WTC11 (cell line): ENCODE results near the gene CFAP299. TPM values are rescaled to one million over a fixed set of nuclear protein-coding genes. Genes with fewer than 3 reads are reported as not detected.

Experiments
- ATAC-seq: fragments of 200-7000 bp; cut with Tn5 transposase; 2 replicates; pipeline ENCODE4 v1.10.0; 2021; ENCODE audit warnings: mild to moderate bottlenecking, moderate library complexity
- CTCF ChIA-PET: fragments of 300-600 bp; sonication (Branson Sonifier 250); formaldehyde crosslinking; loops from one replicate; lab custom pipeline; 2021; ENCODE audit warnings: antibody characterized with exemption; lab: Charles Lee
- POLR2A ChIA-PET: fragments of 350-600 bp; sonication (Branson Sonifier 250); formaldehyde crosslinking; loops from one replicate; lab custom pipeline; 2021; ENCODE audit warnings: antibody characterized with exemption; lab: Charles Lee
- DNase-seq: peaks from one replicate; pipeline ENCODE4 v3.0.0; 2021; ENCODE audit warnings: low spot score
- H3K27ac Mint-ChIP-seq: 2 replicates; pipeline ENCODE4 v1.8.0; 2021; ENCODE audit warnings: mixed read lengths
- H3K27me3 Mint-ChIP-seq: 2 replicates; pipeline ENCODE4 v1.8.0; 2021; ENCODE audit warnings: low read depth, mild to moderate bottlenecking, moderate library complexity, mixed read lengths
- H3K36me3 Mint-ChIP-seq: 2 replicates; pipeline ENCODE4 v1.8.0; 2021; ENCODE audit warnings: mixed read lengths
- H3K4me1 Mint-ChIP-seq: 2 replicates; pipeline ENCODE4 v1.8.0; 2022; ENCODE audit warnings: mixed read lengths
- H3K4me3 Mint-ChIP-seq: 2 replicates; pipeline ENCODE4 v1.8.0; 2021; ENCODE audit warnings: mild to moderate bottlenecking, moderate library complexity, mixed read lengths
- H3K9me3 Mint-ChIP-seq: 2 replicates; pipeline ENCODE4 v1.8.0; 2021; ENCODE audit warnings: mixed read lengths
- ATF1 ChIP-seq: sonication (generic); formaldehyde crosslinking; IDR thresholded peaks from 2 replicates; pipeline ENCODE4 v1.8.1; 2023; ENCODE audit warnings: mild to moderate bottlenecking, moderate library complexity, missing genetic modification reagents
- ATF3 ChIP-seq: sonication (generic); formaldehyde crosslinking; conservative IDR thresholded peaks from 2 replicates; pipeline ENCODE4 v1.8.1; 2022; ENCODE audit warnings: mild to moderate bottlenecking, missing genetic modification reagents
- E2F4 ChIP-seq: sonication (generic); formaldehyde crosslinking; IDR thresholded peaks from 2 replicates; pipeline ENCODE4 v1.8.1; 2022; ENCODE audit warnings: low read depth, mild to moderate bottlenecking, moderate library complexity, missing genetic modification reagents, borderline replicate concordance
- ETV6 ChIP-seq: sonication (generic); formaldehyde crosslinking; IDR thresholded peaks from 2 replicates; pipeline ENCODE4 v1.8.1; 2022; ENCODE audit warnings: mild to moderate bottlenecking, missing genetic modification reagents
- GABPB1 ChIP-seq: sonication (generic); formaldehyde crosslinking; IDR thresholded peaks from 2 replicates; pipeline ENCODE4 v1.8.1; 2023; ENCODE audit warnings: mild to moderate bottlenecking, missing genetic modification reagents
- GTF2I ChIP-seq: fragments of 250-450 bp; sonication (Bioruptor Pico); conservative IDR thresholded peaks from 2 replicates; pipeline ENCODE4 v1.4.0; 2021; ENCODE audit warnings: mild to moderate bottlenecking
- HMGA2 ChIP-seq: fragments of 250-450 bp; sonication (Bioruptor Pico); IDR thresholded peaks from 2 replicates; pipeline ENCODE4 v1.4.0; 2021; ENCODE audit warnings: mild to moderate bottlenecking, moderate library complexity
- JUN ChIP-seq: sonication (generic); formaldehyde crosslinking; IDR thresholded peaks from 2 replicates; pipeline ENCODE4 v1.8.0; 2023; ENCODE audit warnings: mild to moderate bottlenecking, missing genetic modification reagents
- KAT7 ChIP-seq: sonication (generic); formaldehyde crosslinking; IDR thresholded peaks from 2 replicates; pipeline ENCODE4 v1.8.1; 2023; ENCODE audit warnings: missing genetic modification reagents, mild to moderate bottlenecking, borderline replicate concordance
- MLX ChIP-seq: sonication (generic); formaldehyde crosslinking; IDR thresholded peaks from 2 replicates; pipeline ENCODE4 v1.8.1; 2023; ENCODE audit warnings: mild to moderate bottlenecking, missing genetic modification reagents, moderate library complexity
- NFYB ChIP-seq: sonication (generic); formaldehyde crosslinking; conservative IDR thresholded peaks from 2 replicates; pipeline ENCODE4 v1.8.0; 2022; ENCODE audit warnings: low read depth, missing genetic modification reagents
- SMAD3 ChIP-seq: sonication (generic); formaldehyde crosslinking; IDR thresholded peaks from 2 replicates; pipeline ENCODE4 v1.8.0; 2022; ENCODE audit warnings: missing genetic modification reagents, mild to moderate bottlenecking, borderline replicate concordance
- TCF7 ChIP-seq: sonication (generic); formaldehyde crosslinking; IDR thresholded peaks from 2 replicates; pipeline ENCODE4 v1.8.0; 2022; ENCODE audit warnings: mild to moderate bottlenecking, low read depth, missing genetic modification reagents, moderate library complexity
- TEAD1 ChIP-seq: sonication (generic); formaldehyde crosslinking; IDR thresholded peaks from 2 replicates; pipeline ENCODE4 v1.8.0; 2022; ENCODE audit warnings: mild to moderate bottlenecking, missing genetic modification reagents
- ZNF317 ChIP-seq: sonication (generic); formaldehyde crosslinking; IDR thresholded peaks from 2 replicates; pipeline ENCODE4 v1.8.1; 2023; ENCODE audit warnings: low read depth, mild to moderate bottlenecking, moderate library complexity, missing genetic modification reagents, borderline replicate concordance
- ZNF671 ChIP-seq: fragments of 250-450 bp; sonication (Bioruptor Pico); IDR thresholded peaks from 2 replicates; pipeline ENCODE4 v1.8.0; 2021; ENCODE audit warnings: mild to moderate bottlenecking
- ZSCAN18 ChIP-seq: fragments of 250-450 bp; sonication (Bioruptor Pico); IDR thresholded peaks from 2 replicates; pipeline ENCODE4 v2.1.2; 2022; ENCODE audit warnings: mild to moderate bottlenecking, moderate library complexity
- total RNA-seq: library from RNA; stranded (reverse); gene quantifications from 3 replicates; pipeline ENCODE4 v1.2.3, GENCODE V29; 2021
- TF ChIP-seq, protein P1 (sequence below): sonication (generic); formaldehyde crosslinking; IDR thresholded peaks from 2 replicates; pipeline ENCODE4 v1.8.1; 2022; ENCODE audit warnings: missing genetic modification reagents, borderline replicate concordance
- TF ChIP-seq, protein P2 (sequence below): sonication (generic); formaldehyde crosslinking; IDR thresholded peaks from 2 replicates; pipeline ENCODE4 v1.8.1; 2023; ENCODE audit warnings: mild to moderate bottlenecking, missing genetic modification reagents, borderline replicate concordance
- TF ChIP-seq, protein P3 (sequence below): sonication (generic); formaldehyde crosslinking; IDR thresholded peaks from 2 replicates; pipeline ENCODE4 v1.8.0; 2022; ENCODE audit warnings: mild to moderate bottlenecking, missing genetic modification reagents

CFAP299 gene
- total RNA-seq, 1 experiment from 2014 or later: not detected

DNA sequence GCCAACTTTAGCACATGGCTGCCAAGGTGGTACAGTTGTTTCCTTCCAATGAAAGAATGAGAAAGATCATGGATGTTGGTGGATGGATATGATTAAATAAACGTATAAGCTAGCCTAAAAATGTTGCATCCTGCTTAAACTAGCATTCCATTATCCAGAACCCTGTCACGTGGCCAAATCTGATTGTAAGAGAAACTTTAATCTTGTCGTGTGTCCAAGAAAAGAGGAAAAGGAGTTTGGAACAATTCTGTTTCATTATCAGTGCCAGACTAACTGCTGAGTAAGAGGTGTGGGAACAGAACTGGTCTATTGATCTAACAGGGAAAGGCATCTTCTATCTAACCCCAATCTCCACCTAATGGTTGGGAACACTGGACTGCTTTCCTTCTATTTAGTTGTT lies 369.8 kb downstream of the CFAP299 start:
- no peaks in the 10 kb centered on the region for H3K9me3 Mint-ChIP-seq
- no peak overlapping the region for H3K27ac Mint-ChIP-seq
- no peak for DNase-seq
- POLR2A ChIA-PET: no interaction called here
- no peak for ATAC-seq
- no peaks in the 10 kb centered on the region for H3K36me3 Mint-ChIP-seq
- CTCF ChIA-PET: no interaction called here
- TF ChIP-seq SMAD3 (CRISPR knock-in tag) (no peak), ZNF671 (CRISPR knock-in tag) (no peak), GTF2I (CRISPR knock-in tag) (no peak), ETV6 (CRISPR knock-in tag) (no peak), JUN (no peak), NFYB (CRISPR knock-in tag) (no peak)
- no peaks in the 10 kb centered on the region for H3K4me1 Mint-ChIP-seq
- H3K4me3 Mint-ChIP-seq: no peak overlapping the region
- no peaks in the 10 kb centered on the region for H3K27me3 Mint-ChIP-seq

DNA sequence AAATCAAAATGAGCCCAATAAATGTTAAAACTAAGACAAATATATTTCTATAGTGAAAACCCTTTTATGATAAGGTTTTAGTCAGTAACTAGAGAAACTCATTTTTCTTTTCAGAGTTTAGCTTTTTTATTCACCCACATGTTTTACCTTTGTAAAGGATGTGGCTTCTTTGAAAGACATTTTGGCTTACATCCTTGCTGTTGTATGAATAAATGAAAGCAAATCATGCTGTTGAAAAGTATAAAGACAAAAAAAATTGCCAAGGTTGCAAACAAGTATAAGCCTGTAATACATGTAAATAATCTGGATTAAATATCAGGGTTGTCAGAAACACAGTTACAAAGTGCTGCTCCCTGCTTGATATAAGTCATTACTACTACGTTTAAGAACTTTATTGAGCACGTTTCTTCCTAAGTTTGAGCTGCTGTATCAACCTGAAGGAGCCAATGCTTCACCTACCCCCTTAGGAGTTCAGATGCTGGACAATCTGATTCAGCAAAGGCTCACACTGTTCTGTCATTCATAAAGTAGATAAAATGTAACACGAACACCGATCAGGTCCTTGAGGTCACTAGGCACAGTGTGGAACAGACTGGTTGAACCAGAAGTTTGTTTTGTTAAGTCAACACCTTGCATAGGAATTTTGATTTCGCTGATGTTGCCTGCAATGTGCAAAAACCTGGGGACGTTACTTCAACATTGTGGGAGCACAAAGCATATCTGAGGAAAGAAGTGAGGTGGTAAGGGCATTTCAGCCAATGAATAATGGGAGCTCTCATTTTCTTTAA lies 373.7 kb downstream of the CFAP299 start:
- DNase-seq: no peak
- H3K27ac Mint-ChIP-seq: no peak overlapping the region
- no peaks in the 10 kb centered on the region; the same call in 1 of the 2 replicates for H3K27me3 Mint-ChIP-seq
- no peak for TF ChIP-seq NFYB (CRISPR knock-in tag)
- no peak for TF ChIP-seq TEAD1 (CRISPR knock-in tag)
- no peak for TF ChIP-seq ATF1
- TF ChIP-seq, protein P1, sequence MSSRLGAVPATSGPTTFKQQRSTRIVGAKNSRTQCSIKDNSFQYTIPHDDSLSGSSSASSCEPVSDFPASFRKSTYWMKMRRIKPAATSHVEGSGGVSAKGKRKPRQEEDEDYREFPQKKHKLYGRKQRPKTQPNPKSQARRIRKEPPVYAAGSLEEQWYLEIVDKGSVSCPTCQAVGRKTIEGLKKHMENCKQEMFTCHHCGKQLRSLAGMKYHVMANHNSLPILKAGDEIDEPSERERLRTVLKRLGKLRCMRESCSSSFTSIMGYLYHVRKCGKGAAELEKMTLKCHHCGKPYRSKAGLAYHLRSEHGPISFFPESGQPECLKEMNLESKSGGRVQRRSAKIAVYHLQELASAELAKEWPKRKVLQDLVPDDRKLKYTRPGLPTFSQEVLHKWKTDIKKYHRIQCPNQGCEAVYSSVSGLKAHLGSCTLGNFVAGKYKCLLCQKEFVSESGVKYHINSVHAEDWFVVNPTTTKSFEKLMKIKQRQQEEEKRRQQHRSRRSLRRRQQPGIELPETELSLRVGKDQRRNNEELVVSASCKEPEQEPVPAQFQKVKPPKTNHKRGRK (CRISPR knock-in tag): no peak
- no peak for TF ChIP-seq TCF7 (CRISPR knock-in tag)
- TF ChIP-seq ATF3 (CRISPR knock-in tag): no peak
- no peak for TF ChIP-seq MLX (CRISPR knock-in tag)
- TF ChIP-seq, protein P2, sequence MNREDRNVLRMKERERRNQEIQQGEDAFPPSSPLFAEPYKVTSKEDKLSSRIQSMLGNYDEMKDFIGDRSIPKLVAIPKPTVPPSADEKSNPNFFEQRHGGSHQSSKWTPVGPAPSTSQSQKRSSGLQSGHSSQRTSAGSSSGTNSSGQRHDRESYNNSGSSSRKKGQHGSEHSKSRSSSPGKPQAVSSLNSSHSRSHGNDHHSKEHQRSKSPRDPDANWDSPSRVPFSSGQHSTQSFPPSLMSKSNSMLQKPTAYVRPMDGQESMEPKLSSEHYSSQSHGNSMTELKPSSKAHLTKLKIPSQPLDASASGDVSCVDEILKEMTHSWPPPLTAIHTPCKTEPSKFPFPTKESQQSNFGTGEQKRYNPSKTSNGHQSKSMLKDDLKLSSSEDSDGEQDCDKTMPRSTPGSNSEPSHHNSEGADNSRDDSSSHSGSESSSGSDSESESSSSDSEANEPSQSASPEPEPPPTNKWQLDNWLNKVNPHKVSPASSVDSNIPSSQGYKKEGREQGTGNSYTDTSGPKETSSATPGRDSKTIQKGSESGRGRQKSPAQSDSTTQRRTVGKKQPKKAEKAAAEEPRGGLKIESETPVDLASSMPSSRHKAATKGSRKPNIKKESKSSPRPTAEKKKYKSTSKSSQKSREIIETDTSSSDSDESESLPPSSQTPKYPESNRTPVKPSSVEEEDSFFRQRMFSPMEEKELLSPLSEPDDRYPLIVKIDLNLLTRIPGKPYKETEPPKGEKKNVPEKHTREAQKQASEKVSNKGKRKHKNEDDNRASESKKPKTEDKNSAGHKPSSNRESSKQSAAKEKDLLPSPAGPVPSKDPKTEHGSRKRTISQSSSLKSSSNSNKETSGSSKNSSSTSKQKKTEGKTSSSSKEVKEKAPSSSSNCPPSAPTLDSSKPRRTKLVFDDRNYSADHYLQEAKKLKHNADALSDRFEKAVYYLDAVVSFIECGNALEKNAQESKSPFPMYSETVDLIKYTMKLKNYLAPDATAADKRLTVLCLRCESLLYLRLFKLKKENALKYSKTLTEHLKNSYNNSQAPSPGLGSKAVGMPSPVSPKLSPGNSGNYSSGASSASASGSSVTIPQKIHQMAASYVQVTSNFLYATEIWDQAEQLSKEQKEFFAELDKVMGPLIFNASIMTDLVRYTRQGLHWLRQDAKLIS (CRISPR knock-in tag): no peak
- TF ChIP-seq ZSCAN18 (CRISPR knock-in tag): no peak
- TF ChIP-seq KAT7: no peak
- TF ChIP-seq, protein P3, sequence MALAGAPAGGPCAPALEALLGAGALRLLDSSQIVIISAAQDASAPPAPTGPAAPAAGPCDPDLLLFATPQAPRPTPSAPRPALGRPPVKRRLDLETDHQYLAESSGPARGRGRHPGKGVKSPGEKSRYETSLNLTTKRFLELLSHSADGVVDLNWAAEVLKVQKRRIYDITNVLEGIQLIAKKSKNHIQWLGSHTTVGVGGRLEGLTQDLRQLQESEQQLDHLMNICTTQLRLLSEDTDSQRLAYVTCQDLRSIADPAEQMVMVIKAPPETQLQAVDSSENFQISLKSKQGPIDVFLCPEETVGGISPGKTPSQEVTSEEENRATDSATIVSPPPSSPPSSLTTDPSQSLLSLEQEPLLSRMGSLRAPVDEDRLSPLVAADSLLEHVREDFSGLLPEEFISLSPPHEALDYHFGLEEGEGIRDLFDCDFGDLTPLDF (CRISPR knock-in tag): no peak
- no peak for TF ChIP-seq GABPB1 (CRISPR knock-in tag)
- TF ChIP-seq ZNF317 (CRISPR knock-in tag): no peak
- TF ChIP-seq E2F4 (CRISPR knock-in tag): no peak
- TF ChIP-seq HMGA2 (CRISPR knock-in tag): no peak
- TF ChIP-seq, all 79 proteins: peak for 0
- H3K36me3 Mint-ChIP-seq: no peaks in the 10 kb centered on the region
- no peaks in the 10 kb centered on the region for H3K9me3 Mint-ChIP-seq
- ChIA-PET POLR2A (no interaction called here), CTCF (no interaction called here)
- H3K4me1 Mint-ChIP-seq: peaks cover 3% of the 10 kb centered on the region; the same call in 1 of the 2 replicates
- ATAC-seq: no peak
- no peak overlapping the region for H3K4me3 Mint-ChIP-seq
